GM19397 (cell line): ENCODE measurements around the gene CYP2W1.
"Not testable (repeated sequence)": the region's sequence is repeated elsewhere in the genome, so short reads cannot be mapped to it uniquely, and the experiment has no call there.

ENCODE experiments used
- ATAC-seq: cut with Tn5 transposase; IDR thresholded peaks from one replicate; pipeline ENCODE4 v1.9.1; 2021; ENCODE audit warnings: mild to moderate bottlenecking, moderate library complexity; ENCODE audit not compliant: unreplicated experiment

Gene CYP2W1

GRCh38 chr7:996079-996872 is 13.3 kb downstream of the CYP2W1 start:
- no peak for ATAC-seq

GRCh38 chr7:997404-998395 is 14.7 kb downstream of the CYP2W1 start:
- ATAC-seq = no peak

- no peak for ATAC-seq
Observed at GRCh38 chr7:999149-999879, 16.3 kb downstream of the CYP2W1 start.

GRCh38 chr7:999941-1000935 is 17.3 kb downstream of the CYP2W1 start:
- no peak for ATAC-seq

DNA sequence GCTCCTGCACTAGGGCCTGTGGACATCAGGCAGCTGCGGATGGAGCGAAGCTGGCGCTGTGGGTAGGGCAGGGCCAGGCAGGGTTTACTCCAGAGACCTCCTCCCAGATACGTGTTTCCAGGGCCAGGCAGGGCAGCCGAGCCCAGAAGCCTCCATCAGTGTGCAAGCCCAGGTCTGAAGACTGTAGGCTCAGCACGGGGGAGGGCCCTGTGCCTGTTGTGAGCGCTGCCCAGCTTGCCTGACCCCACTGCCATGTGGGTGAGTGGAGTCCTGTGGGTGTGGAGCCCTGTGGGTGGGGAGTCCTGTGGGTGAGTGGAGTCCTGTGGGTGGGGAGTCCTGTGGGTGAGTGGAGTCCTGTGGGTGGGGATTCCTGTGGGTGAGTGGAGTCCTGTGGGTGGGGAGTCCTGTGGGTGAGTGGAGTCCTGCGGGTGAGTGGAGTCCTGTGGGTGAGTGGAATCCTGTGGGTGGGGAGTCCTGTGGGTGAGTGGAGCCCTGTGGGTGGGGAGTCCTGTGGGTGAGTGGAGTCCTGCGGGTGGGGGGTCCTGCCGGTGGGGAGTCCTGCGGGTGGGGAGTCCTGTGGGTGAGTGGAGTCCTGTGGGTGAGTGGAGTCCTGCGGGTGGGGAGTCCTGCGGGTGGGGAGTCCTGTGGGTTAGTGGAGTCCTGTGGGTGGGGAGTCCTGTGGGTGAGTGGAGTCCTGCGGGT is 18.2 kb downstream of the CYP2W1 start:
- ATAC-seq = not testable (repeated sequence)

- not testable (repeated sequence) for ATAC-seq
Observed at GRCh38 chr7:1002026-1002425, 19.0 kb downstream of the CYP2W1 start.

DNA sequence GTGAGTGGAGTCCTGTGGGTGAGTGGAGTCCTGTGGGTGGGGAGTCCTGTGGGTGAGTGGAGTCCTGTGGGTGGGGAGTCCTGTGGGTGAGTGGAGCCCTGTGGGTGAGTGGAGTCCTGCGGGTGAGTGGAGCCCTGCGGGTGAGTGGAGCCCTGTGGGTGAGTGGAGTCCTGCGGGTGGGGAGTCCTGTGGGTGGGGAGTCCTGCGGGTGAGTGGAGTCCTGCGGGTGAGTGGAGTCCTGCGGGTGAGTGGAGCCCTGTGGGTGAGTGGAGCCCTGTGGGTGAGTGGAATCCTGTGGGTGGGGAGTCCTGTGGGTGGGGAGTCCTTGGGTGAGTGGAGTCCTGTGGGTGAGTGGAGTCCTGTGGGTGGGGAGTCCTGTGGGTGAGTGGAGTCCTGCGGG is 19.5 kb downstream of the CYP2W1 start:
- ATAC-seq = not testable (repeated sequence)

GRCh38 chr7:1004018-1004852 is 21.3 kb downstream of the CYP2W1 start:
- no peak for ATAC-seq

GRCh38 chr7:1005303-1005702 is 22.3 kb downstream of the CYP2W1 start:
- no peak for ATAC-seq

- no peak for ATAC-seq
Observed at GRCh38 chr7:1007901-1008300, 24.9 kb downstream of the CYP2W1 start.

DNA sequence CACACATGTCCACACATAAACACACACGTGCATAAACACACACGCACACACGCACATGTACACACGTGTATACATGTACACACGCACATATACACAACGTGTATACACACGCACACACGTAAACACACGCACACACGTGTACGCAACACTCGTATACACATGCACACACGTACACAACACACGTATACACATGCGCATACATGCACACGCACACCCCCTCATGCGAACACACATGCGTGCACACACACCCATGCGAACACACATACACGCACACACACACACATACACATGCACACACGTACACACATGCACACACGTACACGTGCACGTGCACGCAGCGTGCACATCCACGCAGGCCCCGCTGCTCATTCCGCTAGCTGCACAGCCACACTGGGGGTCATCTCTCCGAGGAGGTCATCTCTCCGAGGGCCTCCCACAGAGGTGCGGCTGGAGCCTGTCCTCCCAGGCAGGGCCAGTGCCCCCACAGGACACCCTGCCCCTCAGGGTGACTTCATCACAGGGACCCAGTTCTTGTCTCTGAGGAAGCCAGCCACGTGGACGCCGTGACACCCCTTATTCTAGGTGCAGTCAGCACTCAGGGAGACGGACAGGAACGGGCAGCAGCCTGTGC is 25.9 kb downstream of the CYP2W1 start:
- ATAC-seq = no peak

- ATAC-seq = no peak
Observed at GRCh38 chr7:1009747-1010146, 26.8 kb downstream of the CYP2W1 start.

DNA sequence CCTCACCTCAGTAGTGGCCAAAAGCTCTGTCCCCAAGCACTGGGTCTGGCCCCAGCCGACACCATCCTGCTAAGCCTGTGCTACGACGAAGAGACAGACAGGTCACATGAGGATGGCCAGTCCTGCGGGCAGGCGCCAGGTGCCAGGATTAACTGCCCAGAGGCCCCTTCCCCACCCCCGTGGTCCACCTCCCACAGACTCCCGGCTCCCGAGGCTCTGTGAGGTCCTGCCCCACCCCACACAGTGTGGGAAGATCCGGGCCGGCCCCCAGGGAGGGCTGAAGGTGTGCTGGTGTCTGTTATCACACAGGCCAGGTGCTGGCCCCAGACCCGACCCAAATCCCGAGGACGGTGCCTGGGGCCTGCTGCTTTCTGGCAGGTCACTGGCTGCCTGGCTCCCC is 27.2 kb downstream of the CYP2W1 start:
- ATAC-seq = no peak

DNA sequence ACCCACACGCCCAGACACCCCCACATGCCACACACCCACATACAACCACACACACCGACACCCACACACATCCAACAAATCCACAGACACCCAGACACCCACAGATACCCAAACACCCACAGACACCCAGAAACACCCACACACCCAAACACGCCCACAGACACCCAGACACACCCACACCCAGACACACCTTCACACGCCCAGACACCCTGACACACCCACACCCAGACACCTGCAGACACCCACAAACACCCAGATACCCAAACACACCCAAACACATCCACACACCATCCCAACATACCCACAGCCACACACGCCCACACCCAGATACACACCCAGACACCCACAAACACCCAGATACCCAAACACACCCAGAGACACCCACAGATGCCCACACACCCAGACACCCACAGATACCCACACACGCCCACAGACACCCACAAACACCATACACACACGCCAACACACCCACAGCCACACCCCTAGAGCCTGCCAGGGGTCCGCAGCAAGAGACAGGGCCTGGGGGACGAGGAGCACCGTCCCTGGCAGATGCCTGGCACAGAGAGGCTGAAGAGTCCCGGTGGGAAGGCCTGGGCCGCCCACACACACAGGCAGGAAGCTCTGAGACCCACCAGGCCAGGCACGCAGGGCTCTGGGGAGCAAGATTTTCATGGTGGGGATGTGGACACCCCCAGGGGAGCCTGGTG is 28.5 kb downstream of the CYP2W1 start:
- ATAC-seq = peak; percentile 51

GRCh38 chr7:1012004-1012715 is 29.2 kb downstream of the CYP2W1 start:
- peak; percentile 13 for ATAC-seq

DNA sequence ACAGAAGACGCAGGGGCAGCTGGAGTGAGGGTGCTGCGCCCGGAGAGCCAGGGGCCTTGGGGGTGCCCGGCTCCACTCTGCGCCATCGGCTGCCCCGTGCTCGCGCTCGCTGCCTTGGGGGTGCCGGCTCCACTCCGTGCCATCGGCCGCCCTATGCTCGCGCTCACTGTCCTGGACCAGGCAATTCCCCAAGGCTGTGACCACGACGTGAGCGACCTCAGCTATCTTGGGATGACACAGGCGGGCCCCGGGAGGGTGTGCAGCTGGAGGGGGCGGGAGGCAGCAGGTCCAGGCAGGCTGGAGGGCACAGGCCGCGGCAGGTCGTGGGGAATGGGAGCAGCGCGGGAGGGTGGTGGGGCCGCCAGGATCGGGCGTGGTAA is 29.7 kb downstream of the CYP2W1 start:
- ATAC-seq = no peak

GRCh38 chr7:1013581-1013980 is 30.6 kb downstream of the CYP2W1 start:
- ATAC-seq = no peak
